ENCODE measurements around the gene WDR88. TPM values are rescaled to one million over a fixed set of nuclear protein-coding genes. Genes with fewer than 3 reads are reported as not detected.
A peak's percentile ranks its signal among the peaks of the same experiment; 100 is the strongest.

Gene WDR88
- total and polyA plus RNA-seq, 2 of the 13 experiments (the other 11 are each of a cell fraction or from before 2014, with no cell fraction given): not detected

- WGBS (ENCODE audit: low lambda C conversion rate): 4% methylated on average over 19 of the region's 23 CpGs
- Histone ChIP-seq H3K27me3 (ENCODE audit: control insufficient read depth in 1 of 2, insufficient read depth in 2 of 2, low read length in 2 of 2) (peaks cover 0 to 7% of the 10 kb centered on the region in 2 experiments; a peak in 2 of 5 replicates), H4K20me1 (ENCODE audit: insufficient read depth, low read length) (no peaks in the 10 kb centered on the region), H3K4me1 (ENCODE audit: insufficient read depth, low read length) (peaks cover 30% of the 10 kb centered on the region), H3K36me3 (replicated peaks in 1 of 2; ENCODE audit: control insufficient read depth in 1 of 2, insufficient read depth in 2 of 2, low read length in 2 of 2) (no peaks in the 10 kb centered on the region), H3K79me2 (ENCODE audit: insufficient read depth, low read length) (no peaks in the 10 kb centered on the region), H3K27ac (ENCODE audit: extremely low read length, insufficient read depth, low read length) (no peak overlapping the region), H3K4me2 (ENCODE audit: low read depth, low read length) (peak overlapping the region; percentile 91), H3K9ac (ENCODE audit: insufficient read depth, low read depth, low read length) (peak overlapping the region; percentile 37; the same call in 1 of the 2 replicates), H2AFZ (ENCODE audit: low read length) (no peak overlapping the region), H3K4me3 (replicated peaks in 1 of 3; ENCODE audit: insufficient read depth in 1 of 3, low read depth in 2 of 3, low read length in 3 of 3) (peak overlapping the region; percentile 57 to 72 (median 57); a peak in 5 of 6 replicates), H3K9me3 (ENCODE audit: low read length) (no peaks in the 10 kb centered on the region)
- ATAC-seq (peak; percentile 92), DNase-seq (ENCODE audit: low spot score) (peak; percentile 47), FAIRE-seq (peak; percentile 87)
- in situ Hi-C loops (cut with HindIII; ENCODE audit: extremely low pct_ligation_motif_present, low pct_unique_long_range_greater_than_20kb): loop anchor here (5.0 to 25.0 kb wide), 2 partner anchors 33 to 457 kb away; partner anchors contain the start of genes ANKRD27, NUDT19 and RGS9BP
- ChIA-PET POLR2A (interaction anchor here (1.0 to 2.8 kb wide), 3 partner anchors 13 to 40 kb away, joined by 3 to 18 read pairs (median 4); no protein-coding TSS in a partner anchor), CTCF (ENCODE audit: low intra/inter-chr PET ratio, low total read pairs) (interaction anchor here (0.7 to 2.7 kb wide), 3 partner anchors 34 to 91 kb away, joined by 4 to 16 read pairs (median 9); no protein-coding TSS in a partner anchor)
- no TSS peak for BruUV-seq (replicated peaks)
- intact Hi-C loops (cut with micrococcal nuclease; ENCODE audit: unreplicated experiment): loop anchor here (1.0 to 2.0 kb wide), 2 partner anchors 33 to 40 kb away; no protein-coding TSS in a partner anchor
- TF ChIP-seq ATF1 (CRISPR knock-in tag; IDR thresholded peaks at IDR 0.05): no peak
- TF ChIP-seq PHF5A (CRISPR knock-in tag; IDR thresholded peaks at IDR 0.05; ENCODE audit: low read depth, unreplicated experiment): peak; percentile 31
- no peak for TF ChIP-seq CBX1 (IDR thresholded peaks at IDR 0.05; ENCODE audit: low read depth)
- TF ChIP-seq FLYWCH1 (CRISPR knock-in tag; IDR thresholded peaks at IDR 0.05): no peak
- TF ChIP-seq, protein P1, sequence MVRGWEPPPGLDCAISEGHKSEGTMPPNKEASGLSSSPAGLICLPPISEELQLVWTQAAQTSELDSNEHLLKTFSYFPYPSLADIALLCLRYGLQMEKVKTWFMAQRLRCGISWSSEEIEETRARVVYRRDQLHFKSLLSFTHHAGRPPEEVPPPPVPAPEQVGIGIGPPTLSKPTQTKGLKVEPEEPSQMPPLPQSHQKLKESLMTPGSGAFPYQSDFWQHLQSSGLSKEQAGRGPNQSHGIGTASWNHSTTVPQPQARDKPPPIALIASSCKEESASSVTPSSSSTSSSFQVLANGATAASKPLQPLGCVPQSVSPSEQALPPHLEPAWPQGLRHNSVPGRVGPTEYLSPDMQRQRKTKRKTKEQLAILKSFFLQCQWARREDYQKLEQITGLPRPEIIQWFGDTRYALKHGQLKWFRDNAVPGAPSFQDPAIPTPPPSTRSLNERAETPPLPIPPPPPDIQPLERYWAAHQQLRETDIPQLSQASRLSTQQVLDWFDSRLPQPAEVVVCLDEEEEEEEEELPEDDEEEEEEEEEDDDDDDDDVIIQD (CRISPR knock-in tag; IDR thresholded peaks at IDR 0.05; ENCODE audit: low read depth): peak; percentile 32; the same call in 1 of the 2 replicates
- TF ChIP-seq PITX1 (CRISPR knock-in tag; IDR thresholded peaks at IDR 0.05): 0 out of 2 replicates have a peak, but pooled peaks have one; percentile 32
- peak; percentile 91 for TF ChIP-seq STAG1 (CRISPR knock-in tag; IDR thresholded peaks at IDR 0.05)
- peak; percentile 55 for TF ChIP-seq GABPB1 (CRISPR knock-in tag; IDR thresholded peaks at IDR 0.05)
- peak; percentile 56 for TF ChIP-seq HNF1B (CRISPR knock-in tag; IDR thresholded peaks at IDR 0.05)
- no peak for TF ChIP-seq ZZZ3 (CRISPR knock-in tag; IDR thresholded peaks at IDR 0.05; ENCODE audit: borderline replicate concordance)
- peak; percentile 88 for TF ChIP-seq RAD21 (CRISPR knock-in tag; IDR thresholded peaks at IDR 0.05)
- peak; percentile 48 for TF ChIP-seq XRCC5 (optimal IDR thresholded peaks at IDR 0.05; ENCODE audit: low read length)
- no peak for TF ChIP-seq FOSL2 (CRISPR knock-in tag; IDR thresholded peaks at IDR 0.05)
- TF ChIP-seq, protein P2, sequence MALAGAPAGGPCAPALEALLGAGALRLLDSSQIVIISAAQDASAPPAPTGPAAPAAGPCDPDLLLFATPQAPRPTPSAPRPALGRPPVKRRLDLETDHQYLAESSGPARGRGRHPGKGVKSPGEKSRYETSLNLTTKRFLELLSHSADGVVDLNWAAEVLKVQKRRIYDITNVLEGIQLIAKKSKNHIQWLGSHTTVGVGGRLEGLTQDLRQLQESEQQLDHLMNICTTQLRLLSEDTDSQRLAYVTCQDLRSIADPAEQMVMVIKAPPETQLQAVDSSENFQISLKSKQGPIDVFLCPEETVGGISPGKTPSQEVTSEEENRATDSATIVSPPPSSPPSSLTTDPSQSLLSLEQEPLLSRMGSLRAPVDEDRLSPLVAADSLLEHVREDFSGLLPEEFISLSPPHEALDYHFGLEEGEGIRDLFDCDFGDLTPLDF (CRISPR knock-in tag; IDR thresholded peaks at IDR 0.05): no peak
- TF ChIP-seq ZNF331 (CRISPR knock-in tag; IDR thresholded peaks at IDR 0.05): peak; percentile 37; the same call in 1 of the 2 replicates
- TF ChIP-seq TMF1 (CRISPR knock-in tag; IDR thresholded peaks at IDR 0.05; ENCODE audit: low read depth): no peak
- TF ChIP-seq, protein P3, sequence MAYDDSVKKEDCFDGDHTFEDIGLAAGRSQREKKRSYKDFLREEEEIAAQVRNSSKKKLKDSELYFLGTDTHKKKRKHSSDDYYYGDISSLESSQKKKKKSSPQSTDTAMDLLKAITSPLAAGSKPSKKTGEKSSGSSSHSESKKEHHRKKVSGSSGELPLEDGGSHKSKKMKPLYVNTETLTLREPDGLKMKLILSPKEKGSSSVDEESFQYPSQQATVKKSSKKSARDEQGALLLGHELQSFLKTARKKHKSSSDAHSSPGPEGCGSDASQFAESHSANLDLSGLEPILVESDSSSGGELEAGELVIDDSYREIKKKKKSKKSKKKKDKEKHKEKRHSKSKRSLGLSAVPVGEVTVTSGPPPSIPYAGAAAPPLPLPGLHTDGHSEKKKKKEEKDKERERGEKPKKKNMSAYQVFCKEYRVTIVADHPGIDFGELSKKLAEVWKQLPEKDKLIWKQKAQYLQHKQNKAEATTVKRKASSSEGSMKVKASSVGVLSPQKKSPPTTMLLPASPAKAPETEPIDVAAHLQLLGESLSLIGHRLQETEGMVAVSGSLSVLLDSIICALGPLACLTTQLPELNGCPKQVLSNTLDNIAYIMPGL (CRISPR knock-in tag; IDR thresholded peaks at IDR 0.05; ENCODE audit: borderline replicate concordance in 1 of 2, low read depth in 1 of 2): peak; percentile 84 to 92; a peak in 3 of 4 replicates
- TF ChIP-seq ZNF224 (CRISPR knock-in tag; IDR thresholded peaks at IDR 0.05): 0 out of 2 replicates have a peak, but pooled peaks have one; percentile 19
- TF ChIP-seq ZFY (CRISPR knock-in tag; IDR thresholded peaks at IDR 0.05): peak; percentile 29; the same call in 1 of the 2 replicates
These were observed 12.0 kb downstream of the WDR88 start for GRCh38 chr19:33143897-33144405.
